SK-N-MC (cell line): ENCODE data around the gene PAX5.

Source experiments
- DNase-seq: peaks from one replicate; pipeline ENCODE4 v3.0.0-alpha.2; 2011; ENCODE audit warnings: low read depth, low spot score
- H3K27ac ChIP-seq: fragments of 200-600 bp; sonication (generic); 2 replicates; pipeline ENCODE4 v1.5.1; 2016; ENCODE audit warnings: mixed run types
- H3K36me3 ChIP-seq: fragments of 200-600 bp; sonication (generic); 2 replicates; pipeline ENCODE4 v1.6.1; 2017; ENCODE audit warnings: antibody characterized with exemption, low read length, mixed read lengths; ENCODE audit not compliant: insufficient read depth
- H3K4me3 ChIP-seq: fragments of 200-600 bp; sonication (generic); 2 replicates; pipeline ENCODE4 v1.5.1; 2016
- H3K9ac ChIP-seq: fragments of 200-600 bp; sonication (generic); 2 replicates; pipeline ENCODE4 v1.8.0; 2017; ENCODE audit warnings: mixed run types, mixed read lengths; ENCODE audit not compliant: insufficient read length
- H3K9me3 ChIP-seq: fragments of 200-600 bp; sonication (generic); 2 replicates; pipeline ENCODE4 v1.6.1; 2017; ENCODE audit warnings: low read depth, mild to moderate bottlenecking, antibody characterized with exemption, low read length, moderate library complexity, mixed read lengths
- EZH2 ChIP-seq: fragments of 200-600 bp; sonication (generic); IDR thresholded peaks from one replicate; pipeline ENCODE4 v1.6.1; 2017; ENCODE audit warnings: antibody characterized with exemption
- FOXP2 ChIP-seq: optimal IDR thresholded peaks from 2 replicates; pipeline ENCODE3; 2011; ENCODE audit warnings: mild to moderate bottlenecking, moderate library complexity; ENCODE audit not compliant: insufficient read depth; ENCODE audit errors: extremely low read length, control extremely low read depth
- POLR2AphosphoS5 ChIP-seq: IDR thresholded peaks from 2 replicates; pipeline ENCODE4 v1.6.1; 2012; ENCODE audit warnings: mild to moderate bottlenecking, low read depth, low read length, borderline replicate concordance

Gene PAX5

GRCh38 chr9:37034938-37035647, 1.0 kb upstream of the PAX5 start:
- Histone ChIP-seq H3K9ac (no peak overlapping the region), H3K36me3 (no peaks in the 10 kb centered on the region), H3K27ac (no peak overlapping the region), H3K9me3 (no peaks in the 10 kb centered on the region), H3K4me3 (no peak overlapping the region)
- TF ChIP-seq FOXP2 = no peak
- TF ChIP-seq POLR2AphosphoS5 = no peak
- TF ChIP-seq EZH2 = no peak
- DNase-seq = no peak

GRCh38 chr9:37034305-37034937, 353 bp upstream of the PAX5 start:
- TF ChIP-seq EZH2 = no peak
- TF ChIP-seq FOXP2 = no peak
- TF ChIP-seq POLR2AphosphoS5 = no peak
- no peak overlapping the region for H3K9ac ChIP-seq
- no peaks in the 10 kb centered on the region for H3K9me3 ChIP-seq
- no peak overlapping the region for H3K4me3 ChIP-seq
- no peak for DNase-seq
- no peaks in the 10 kb centered on the region for H3K36me3 ChIP-seq
- no peak overlapping the region for H3K27ac ChIP-seq

- no peak for TF ChIP-seq EZH2
- TF ChIP-seq POLR2AphosphoS5 = no peak
- TF ChIP-seq FOXP2 = no peak
- Histone ChIP-seq H3K4me3 (no peak overlapping the region), H3K9me3 (no peaks in the 10 kb centered on the region), H3K9ac (no peak overlapping the region), H3K27ac (no peak overlapping the region), H3K36me3 (no peaks in the 10 kb centered on the region)
- DNase-seq = no peak
These were observed 927 bp downstream of the PAX5 start for GRCh38 chr9:37033141-37033540.

- H3K9ac ChIP-seq = no peak overlapping the region
- H3K27ac ChIP-seq = no peak overlapping the region
- no peak for DNase-seq
- no peaks in the 10 kb centered on the region for H3K9me3 ChIP-seq
- TF ChIP-seq EZH2 (no peak), FOXP2 (no peak), POLR2AphosphoS5 (no peak)
- no peaks in the 10 kb centered on the region for H3K36me3 ChIP-seq
- H3K4me3 ChIP-seq = no peak overlapping the region
These were observed 1.4 kb downstream of the PAX5 start for GRCh38 chr9:37032713-37033112.

- Histone ChIP-seq H3K9me3 (no peaks in the 10 kb centered on the region), H3K4me3 (no peak overlapping the region), H3K36me3 (no peaks in the 10 kb centered on the region), H3K27ac (no peak overlapping the region), H3K9ac (no peak overlapping the region)
- TF ChIP-seq EZH2 (no peak), POLR2AphosphoS5 (no peak), FOXP2 (no peak)
- DNase-seq = no peak
These were observed 2.2 kb downstream of the PAX5 start for GRCh38 chr9:37031902-37032301.

GRCh38 chr9:37031081-37031480, 3.0 kb downstream of the PAX5 start:
- no peak overlapping the region for H3K4me3 ChIP-seq
- H3K36me3 ChIP-seq = no peaks in the 10 kb centered on the region
- H3K9me3 ChIP-seq = no peaks in the 10 kb centered on the region
- DNase-seq = no peak
- TF ChIP-seq POLR2AphosphoS5 = no peak
- no peak for TF ChIP-seq EZH2
- TF ChIP-seq FOXP2 = no peak
- no peak overlapping the region for H3K9ac ChIP-seq
- no peak overlapping the region for H3K27ac ChIP-seq

- DNase-seq = no peak
- H3K36me3 ChIP-seq = no peaks in the 10 kb centered on the region
- TF ChIP-seq POLR2AphosphoS5 (no peak), EZH2 (no peak), FOXP2 (no peak)
- no peak overlapping the region for H3K4me3 ChIP-seq
- no peaks in the 10 kb centered on the region for H3K9me3 ChIP-seq
- H3K27ac ChIP-seq = no peak overlapping the region
- no peak overlapping the region for H3K9ac ChIP-seq
These were observed 3.5 kb downstream of the PAX5 start for GRCh38 chr9:37030611-37030939.

GRCh38 chr9:37029776-37030610, 4.1 kb downstream of the PAX5 start:
- Histone ChIP-seq H3K9ac (no peak overlapping the region), H3K36me3 (no peaks in the 10 kb centered on the region), H3K9me3 (no peaks in the 10 kb centered on the region), H3K4me3 (no peak overlapping the region), H3K27ac (no peak overlapping the region)
- no peak for DNase-seq
- no peak for TF ChIP-seq POLR2AphosphoS5
- TF ChIP-seq FOXP2 = no peak
- TF ChIP-seq EZH2 = no peak

- no peak for TF ChIP-seq EZH2
- no peak for TF ChIP-seq POLR2AphosphoS5
- no peak for TF ChIP-seq FOXP2
- Histone ChIP-seq H3K4me3 (no peak overlapping the region), H3K36me3 (no peaks in the 10 kb centered on the region), H3K27ac (no peak overlapping the region), H3K9me3 (no peaks in the 10 kb centered on the region), H3K9ac (no peak overlapping the region)
- no peak for DNase-seq
These were observed 4.7 kb downstream of the PAX5 start for GRCh38 chr9:37029304-37029775.
